HG02571 (cell line): ENCODE results near the gene PADI1.
"Not testable (repeated sequence)": the region's sequence is repeated elsewhere in the genome, so short reads cannot be mapped to it uniquely, and the experiment has no call there.

Source experiments
- ATAC-seq: cut with Tn5 transposase; IDR thresholded peaks from one replicate; pipeline ENCODE4 v1.9.1; 2021; ENCODE audit warnings: mild to moderate bottlenecking, moderate library complexity; ENCODE audit not compliant: unreplicated experiment

PADI1 gene

DNA sequence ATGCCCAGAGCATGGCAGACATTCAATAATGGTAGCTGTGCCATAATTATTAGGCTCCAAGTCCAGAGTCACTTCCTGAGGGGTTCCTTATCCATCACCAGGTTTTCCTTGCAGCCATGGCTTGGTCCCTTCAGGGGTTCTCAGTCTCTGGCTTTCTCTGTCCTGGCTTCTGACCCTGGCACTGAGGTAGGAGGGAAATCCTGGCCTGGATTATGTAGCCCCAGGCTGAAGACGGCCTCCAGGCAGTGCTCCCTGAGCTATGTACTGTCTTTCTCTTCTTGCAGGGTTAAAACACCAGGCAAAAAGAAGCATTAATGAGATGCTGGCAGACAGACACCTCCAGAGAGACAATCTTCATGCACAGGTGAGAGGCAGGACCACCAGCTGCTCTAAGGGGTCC is 34.5 kb downstream of the PADI1 start:
- no peak for ATAC-seq

DNA sequence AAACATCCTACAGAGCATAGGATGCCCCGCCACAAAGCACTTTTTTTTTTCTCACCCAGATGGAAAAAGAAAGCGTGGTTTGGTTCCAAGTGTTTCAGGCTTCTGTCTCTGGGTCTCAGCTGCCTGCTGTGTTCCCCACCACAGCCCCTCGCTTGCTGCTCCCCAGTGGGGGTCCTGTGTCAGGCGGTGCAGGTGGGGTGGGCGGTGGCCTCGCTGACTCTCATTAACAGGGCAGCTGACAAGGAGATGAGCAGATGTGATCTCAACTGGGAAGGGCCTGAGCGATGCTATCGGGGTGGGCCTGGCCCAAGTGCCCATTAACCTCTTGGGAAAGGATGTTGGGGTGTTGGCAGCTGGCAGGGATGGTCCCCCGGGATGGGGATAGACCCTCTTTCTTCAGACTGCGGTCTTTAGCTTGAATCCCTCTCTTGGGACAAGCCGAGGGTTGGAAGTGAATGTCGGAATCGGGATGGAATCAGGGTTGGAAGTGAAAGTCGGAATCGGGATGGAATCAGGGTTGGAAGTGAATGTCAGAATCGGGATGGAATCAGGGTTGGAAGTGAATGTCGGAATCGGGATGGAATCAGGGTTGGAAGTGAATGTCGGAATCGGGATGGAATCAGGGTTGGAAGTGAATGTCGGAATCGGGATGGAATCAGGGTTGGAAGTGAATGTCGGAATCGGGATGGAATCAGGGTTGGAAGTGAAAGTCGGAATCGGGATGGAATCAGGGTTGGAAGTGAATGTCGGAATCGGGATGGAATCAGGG is 36.3 kb downstream of the PADI1 start:
- ATAC-seq = not testable (repeated sequence)

DNA sequence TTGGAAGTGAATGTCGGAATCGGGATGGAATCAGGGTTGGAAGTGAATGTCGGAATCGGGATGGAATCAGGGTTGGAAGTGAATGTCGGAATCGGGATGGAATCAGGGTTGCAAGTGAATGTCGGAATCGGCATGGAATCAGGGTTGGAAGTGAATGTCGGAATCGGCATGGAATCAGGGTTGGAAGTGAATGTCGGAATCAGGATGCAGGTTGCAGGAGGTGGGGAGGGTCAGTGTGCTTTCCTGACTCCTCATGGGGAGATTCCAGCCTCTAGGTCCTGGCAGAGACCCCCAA is 36.8 kb downstream of the PADI1 start:
- ATAC-seq = not testable (repeated sequence)

DNA sequence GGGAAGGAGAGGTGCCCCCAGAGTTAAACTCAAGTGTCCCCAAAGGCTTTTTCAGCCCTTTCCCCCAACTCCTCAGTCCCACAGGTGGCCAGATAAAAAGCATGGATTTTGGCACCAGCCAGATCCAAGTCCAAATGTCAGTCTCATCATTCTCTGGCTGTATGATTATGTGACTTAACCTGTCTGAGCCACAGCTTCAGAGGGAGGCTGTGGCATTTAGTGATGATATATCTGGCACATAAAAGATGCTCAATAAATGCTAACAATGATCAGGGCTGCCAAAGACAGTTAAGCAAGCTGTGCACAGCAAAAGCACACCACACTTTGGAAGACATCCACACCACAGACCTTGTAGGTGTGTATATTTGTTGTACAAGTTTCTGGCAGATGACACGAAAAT is 38.3 kb downstream of the PADI1 start:
- no peak for ATAC-seq

DNA sequence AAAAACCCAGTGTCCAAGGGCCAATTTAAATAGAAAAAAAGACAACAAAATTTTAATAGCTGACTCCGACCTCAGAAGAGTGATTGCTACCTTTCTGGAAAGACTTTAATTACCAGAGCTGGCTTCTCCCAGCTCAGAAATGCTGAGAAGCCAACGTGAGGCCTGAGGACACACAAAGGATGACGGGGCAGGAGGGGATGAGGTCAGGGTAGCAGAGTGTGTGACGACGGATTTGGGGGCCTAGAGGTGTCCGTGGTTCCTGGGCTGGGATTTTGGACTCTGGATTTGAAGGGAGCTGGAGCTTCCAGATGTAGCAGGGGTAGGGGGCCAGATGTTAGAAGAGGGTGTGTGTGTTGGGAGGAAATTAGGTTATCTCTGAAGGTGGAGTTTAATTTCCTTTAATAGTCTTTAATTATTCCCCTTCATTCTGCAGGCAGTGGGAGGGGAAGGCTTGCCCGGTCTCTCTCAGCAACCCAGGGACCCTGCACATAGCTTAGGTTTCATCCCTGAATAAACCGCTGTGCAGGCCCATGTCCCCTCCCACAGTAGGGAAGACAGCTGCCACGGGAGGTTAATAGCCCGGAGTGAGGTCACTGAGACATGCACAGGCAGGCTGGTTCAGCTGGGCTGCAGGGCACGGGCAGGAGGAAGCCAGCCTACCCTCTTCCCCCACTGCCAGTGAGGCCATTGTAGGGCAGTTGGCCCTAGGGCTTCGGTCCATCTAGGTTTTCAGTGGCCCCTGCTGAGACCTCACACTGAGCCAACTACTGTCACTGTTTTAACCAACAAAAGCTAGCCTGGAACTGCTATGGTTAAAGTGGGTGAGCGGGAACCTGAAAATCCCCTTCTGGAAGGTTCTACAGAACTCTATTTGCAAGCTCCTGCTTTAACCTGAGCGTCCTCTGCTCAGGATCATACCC is 40.2 kb downstream of the PADI1 start:
- no peak for ATAC-seq

DNA sequence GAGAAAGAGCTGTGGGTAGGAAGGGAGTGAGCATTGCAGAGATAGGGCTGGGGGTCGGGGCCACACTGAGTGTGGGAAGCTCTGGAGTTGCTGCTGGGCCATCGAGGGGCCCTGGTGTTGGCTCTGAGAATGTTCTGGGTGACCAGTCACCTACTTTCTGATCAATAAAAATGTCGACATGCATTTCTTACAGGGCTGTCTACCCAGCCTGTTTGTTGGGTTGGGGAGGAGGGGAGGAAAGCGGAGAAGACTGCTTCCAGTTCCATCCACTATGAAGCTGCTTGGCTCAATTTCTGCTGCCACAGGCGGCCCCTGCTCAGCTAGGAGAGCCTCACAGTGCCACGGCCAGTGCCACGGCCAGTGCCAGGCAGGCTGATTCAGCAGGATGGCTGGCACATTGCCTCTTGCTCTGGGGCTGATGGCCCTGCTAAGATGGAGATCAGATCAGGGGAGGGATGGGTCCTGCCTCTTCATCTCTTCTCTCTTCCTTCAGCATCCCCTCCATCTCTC is 40.9 kb downstream of the PADI1 start:
- ATAC-seq = no peak

DNA sequence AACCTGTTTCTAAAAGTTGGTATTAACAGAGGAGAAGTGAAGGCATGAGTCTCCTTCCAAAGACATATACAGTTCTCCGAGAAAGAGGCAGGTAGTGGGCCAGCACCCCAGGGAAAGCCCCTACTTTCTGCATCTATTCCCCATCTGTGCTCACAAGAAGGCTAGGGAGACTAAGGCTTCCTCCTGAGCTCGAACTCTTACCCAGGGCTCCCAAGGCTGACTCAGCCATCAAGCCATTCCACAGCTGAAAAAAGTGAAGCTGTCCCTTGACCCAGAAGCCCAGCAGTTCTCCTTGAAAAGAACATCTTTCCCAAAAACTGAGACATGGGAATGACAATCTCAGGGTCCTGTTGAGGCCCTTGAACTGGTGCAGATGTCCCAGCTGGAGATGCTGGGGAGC is 42.0 kb downstream of the PADI1 start:
- ATAC-seq = no peak

DNA sequence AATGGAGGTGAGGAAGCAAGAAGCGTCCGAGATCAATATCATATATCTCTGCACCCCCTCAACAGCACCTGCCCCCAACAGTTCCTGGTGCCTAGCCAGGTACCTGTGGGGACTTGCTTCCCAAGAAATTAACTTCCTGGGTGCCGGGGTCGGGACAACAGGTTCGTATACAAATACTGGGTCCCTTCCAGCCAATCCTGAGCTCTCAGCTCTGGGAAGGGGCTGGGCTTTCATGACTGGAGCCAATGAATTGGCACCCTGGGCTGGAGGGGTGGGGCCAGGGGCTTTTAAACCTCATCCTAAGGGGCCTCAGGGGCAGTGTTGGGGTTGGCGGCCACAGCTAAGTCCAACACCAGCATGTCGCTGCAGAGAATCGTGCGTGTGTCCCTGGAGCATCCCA is 43.9 kb downstream of the PADI1 start, which contains the start of gene PADI3:
Gene PADI3, plus strand, starts transcription at position 318 of the 400 bp plus-strand sequence. Its CDS starts 40 bp downstream, at position 358.
- ATAC-seq = no peak

DNA sequence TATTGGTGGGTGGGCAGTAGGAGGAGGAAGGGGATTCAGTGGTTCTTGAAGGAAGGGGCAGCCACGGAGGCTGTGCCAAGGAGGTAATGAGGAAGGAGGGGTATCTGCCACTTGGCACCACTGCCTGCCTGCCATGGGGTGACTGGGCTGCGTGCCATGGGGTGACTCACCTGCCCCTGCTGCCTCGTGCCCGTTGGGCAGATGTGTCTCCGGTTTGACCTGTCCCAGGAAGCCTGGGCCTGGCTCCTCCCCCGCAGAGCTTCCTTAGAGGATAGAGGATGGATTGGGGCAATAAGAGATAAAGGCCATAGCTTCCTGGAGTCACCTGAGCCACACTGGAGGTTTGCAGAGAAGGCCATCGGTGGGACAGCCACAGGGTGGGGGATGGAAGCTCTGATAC is 45.7 kb downstream of the PADI1 start:
- no peak for ATAC-seq

DNA sequence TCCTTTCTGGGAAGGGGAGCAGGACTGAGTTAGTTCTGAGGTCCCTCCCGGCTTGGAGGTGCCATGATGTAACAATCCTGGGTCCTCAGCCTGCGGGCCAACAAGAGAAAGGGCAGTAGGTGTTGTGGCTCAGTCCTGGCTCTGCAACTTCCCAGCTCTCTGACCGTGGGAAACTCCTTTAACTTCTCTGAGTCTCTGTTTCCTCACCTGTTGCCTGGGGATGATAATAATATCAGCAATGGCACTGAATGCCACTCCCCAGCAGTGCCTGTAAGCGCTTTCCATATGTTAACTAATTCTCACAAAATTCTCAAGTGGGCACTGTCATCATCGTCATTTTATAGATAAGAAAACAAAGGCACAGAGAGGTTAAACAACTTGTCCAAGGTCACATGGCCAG is 46.3 kb downstream of the PADI1 start:
- ATAC-seq = no peak

DNA sequence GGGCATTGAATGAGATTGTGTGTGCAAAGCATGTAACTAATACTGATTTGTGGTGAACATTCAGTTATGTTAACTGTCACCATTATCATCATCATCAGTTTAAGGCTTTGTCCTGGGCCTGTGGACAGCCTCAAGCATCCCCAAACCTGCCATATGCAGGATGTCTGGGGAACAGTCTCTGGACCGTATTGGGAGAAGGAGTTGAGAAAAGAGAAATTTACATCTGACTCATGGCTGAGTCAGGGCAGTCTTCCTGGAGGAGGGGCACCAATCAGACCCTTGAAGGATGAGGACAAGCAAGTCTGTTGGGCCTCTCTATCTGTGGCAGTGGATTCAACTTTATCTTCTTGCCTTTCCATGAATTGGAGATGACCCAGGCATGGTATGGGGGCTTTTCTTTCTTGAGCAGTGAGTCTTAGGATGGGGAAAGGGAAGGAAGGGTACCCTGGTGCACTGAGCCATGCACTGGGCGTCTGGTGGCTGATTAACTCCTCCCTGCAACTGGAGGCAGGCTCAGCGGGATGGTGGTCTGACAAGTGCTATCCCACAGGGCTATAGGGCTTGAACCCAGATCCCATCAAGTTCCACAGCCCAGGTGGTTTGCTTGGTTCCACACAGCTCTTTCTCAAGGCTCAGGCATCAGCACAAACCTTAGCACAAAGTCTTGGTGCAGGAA is 46.9 kb downstream of the PADI1 start:
- no peak for ATAC-seq

DNA sequence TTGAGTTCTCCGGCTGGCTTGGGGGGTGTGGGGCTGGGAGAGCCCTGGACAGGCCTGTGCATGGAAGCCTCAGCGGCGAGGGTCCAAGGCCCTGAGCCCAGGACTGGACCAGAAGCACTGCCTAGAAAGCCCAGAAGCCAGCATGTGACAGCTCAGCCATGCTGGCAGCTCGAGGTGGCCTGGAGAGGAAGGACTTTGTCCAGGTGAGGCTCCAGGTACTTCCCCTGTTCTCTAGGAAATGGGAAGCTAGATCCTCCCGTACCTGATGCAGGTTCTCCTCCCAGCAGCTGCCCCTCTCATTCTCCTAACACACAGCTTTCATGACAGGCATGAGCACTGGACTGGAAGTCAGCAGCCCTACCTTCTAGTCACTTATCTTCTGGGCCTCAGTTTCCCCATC is 50.4 kb downstream of the PADI1 start:
- no peak for ATAC-seq

DNA sequence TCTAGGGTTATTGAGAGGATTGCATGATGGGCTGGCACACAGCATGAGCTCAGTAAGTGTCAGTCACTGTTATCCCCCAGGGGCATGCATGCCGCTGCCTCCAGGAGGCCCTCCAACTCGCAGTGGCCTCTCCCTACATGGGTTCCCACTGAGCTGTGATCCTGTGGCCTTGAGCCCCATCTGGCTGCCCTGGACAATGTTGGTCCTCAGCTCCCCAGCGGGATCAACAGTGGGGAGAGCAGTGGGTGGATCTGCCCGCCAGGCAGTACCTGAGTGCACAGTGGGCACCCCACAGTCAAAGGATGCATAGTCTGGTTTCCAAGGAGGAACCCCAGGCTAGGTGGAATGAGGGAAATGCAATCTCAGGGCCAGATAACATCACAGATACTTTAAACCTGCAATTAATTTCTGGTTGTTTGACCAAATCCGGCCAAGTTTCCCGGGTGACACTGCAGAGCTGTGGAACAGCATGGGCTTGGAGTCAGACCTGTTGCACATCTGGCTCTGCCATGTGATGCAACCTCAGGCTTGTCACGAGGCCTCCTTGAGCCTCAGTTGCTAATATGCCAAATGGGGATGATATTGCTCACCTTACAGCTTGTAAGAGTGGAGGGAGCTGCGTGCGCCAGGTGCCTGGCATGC is 53.3 kb downstream of the PADI1 start:
- ATAC-seq = no peak

DNA sequence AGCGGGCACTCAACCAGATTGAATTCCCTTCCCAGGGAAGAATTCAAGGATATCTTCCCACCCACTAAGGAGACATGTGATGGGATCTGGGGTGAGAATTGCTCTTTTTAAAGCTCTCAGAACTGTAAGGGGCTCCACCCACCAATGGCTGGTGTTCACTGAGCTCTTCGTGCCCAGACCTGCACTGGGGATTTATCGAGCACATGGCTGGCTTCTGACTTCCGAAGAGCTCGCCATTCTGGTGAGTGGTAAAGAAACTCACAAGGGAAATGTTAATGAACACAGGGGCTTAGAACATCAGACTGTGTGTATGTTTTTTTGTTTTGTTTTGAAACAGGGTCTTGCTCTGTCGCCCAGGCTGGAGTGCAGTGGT is 53.8 kb downstream of the PADI1 start:
- no peak for ATAC-seq

DNA sequence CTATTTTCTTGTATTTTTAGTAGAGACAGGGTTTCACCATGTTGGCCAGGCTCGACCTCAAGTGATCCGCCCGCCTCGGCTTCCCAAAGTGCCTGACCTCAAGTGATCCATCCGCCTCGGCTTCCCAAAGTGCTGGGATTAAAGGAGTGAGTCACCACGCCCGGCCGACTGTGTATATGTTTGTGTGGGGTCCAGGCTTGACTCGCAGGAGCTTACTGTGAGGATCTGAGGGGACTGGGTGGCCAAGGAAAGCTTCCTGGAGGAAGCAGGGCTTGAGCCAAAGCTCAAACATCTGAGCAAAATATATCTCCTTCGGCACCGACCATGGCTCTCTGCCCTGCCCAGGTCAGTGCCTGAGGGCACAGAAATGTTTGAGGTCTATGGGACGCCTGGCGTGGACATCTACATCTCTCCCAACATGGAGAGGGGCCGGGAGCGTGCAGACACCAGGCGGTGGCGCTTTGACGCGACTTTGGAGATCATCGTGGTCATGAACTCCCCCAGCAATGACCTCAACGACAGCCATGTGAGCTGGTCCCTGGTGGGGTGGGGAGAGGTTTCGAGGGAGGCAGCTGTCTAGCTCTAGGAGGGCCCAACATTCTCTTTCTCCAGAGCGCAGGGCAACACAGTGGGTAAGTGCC is 54.4 kb downstream of the PADI1 start:
- ATAC-seq = no peak

DNA sequence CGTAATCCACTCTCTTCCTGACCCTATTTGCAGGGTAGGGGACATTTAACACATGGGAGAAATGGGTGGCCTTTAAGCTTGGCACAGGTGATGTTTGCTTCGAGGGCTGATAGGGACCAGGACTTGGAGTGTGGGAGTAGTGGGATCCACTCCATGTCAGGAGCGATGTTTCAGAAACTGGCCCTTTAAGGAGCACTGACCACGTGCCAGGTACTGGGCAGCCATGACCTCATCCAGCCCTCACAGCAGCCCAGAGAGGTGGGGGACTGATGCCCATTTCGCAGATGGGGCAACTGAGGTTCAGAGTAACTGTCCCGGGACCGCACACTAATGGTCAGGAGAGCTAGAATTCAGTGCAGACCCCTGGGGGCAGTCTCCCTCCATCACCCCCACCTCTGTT is 55.3 kb downstream of the PADI1 start:
- no peak for ATAC-seq

DNA sequence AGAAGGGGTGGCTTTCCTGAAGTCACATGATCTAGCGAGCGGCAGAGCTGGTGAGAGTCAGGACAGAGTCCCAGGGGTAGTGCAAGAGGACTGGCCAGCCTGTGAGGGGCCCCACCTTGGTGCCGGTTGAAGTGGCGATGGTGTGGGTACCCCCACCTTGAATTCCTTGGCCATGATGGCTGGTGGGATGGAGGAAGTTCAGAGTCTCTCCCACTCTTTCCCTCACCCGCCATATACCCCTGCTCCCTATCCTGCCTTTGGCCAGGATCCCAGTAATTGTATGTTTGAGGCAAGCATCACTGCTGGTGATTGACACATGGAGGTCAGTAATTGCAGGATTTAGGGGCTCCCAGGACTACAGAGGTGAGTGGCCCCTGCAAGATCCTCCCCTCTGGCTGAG is 55.8 kb downstream of the PADI1 start:
- ATAC-seq = no peak

DNA sequence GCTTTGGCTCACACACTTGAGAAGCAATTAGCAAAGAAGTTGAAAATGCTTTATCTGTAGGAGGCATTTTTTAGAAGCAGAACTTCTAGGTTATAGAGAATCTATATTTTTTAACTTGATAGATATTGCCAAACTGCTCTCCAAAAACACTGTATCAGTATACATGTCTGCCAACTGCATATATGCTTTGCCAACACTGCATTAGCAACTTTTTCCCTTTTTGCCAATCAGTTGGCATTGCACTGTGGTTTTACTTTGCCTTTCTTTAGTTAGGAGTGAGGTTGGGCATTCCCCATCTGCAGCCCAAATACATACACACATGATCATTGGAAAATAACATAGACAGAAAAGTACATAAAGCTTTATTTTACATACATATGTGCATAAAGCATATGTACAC is 59.0 kb downstream of the PADI1 start:
- no peak for ATAC-seq

DNA sequence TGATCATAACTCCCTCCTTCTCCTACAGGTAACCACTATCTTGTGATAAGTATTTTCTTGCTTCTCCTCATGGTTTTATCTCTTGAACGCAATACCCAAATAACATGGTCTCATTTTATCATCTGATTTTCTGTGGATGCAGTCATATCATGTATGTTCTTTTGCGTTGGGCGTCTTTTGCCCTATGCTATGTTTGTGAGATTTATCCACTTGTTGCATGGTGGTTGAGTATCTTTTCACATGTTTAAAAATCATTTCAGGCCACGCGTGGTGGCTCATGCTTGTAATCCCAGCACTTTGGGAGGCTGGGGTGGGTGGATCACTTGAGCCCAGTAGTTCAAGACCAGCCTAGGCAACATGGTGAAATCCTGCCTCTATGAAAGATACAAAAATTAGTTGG is 59.5 kb downstream of the PADI1 start:
- no peak for ATAC-seq

DNA sequence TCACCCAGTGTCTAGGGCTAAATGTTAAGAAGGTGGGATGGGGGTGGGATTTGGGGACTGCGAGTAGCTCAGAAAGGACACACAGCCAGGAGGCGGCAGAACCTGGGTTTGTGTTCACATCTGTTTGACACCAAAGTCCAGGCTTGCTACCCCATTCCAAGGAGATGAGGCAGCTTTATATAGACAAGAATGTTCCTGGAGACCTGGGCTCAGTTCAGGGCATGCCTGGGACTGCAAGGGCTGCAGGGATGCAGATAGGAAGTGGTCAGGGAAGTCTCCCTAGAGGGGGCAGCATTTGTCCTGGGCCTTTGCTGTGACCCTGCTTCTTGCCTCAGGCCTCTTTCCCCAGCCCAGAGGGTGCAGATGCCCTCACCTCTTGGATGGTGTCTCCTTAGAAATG is 60.2 kb downstream of the PADI1 start:
- ATAC-seq = no peak

DNA sequence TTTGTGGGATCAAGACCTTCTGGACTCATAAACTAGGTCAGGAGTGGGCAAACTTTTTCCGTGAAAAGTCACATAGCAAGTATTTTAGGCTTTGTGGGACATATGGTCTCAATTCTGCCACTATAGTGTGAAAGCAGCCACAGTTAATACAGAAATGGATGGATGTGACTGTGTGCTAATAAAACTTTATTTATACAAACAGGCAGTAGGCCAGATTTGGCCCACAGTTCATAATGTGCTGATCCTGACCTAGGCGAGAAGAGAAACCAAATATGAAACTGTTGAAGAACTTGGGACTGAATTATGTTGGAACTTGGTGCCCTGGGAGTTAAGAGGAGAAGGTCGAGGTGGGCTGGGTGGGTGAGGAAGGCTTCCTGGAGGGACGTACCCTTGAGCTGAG is 61.0 kb downstream of the PADI1 start:
- no peak for ATAC-seq
